B cell (primary cell): ENCODE data around the gene DUXB. TPM values are rescaled to one million over a fixed set of nuclear protein-coding genes. Genes with fewer than 3 reads are reported as not detected.

Experiments
- ATAC-seq: fragments of 200-7000 bp; cut with Tn5 transposase; one replicate; pipeline ENCODE4 v1.10.0; 2021; ENCODE audit warnings: low read depth, mild to moderate bottlenecking, moderate number of reproducible peaks, moderate library complexity
- CTCF ChIA-PET: fragments of 350-600 bp; sonication (Branson Sonifier 250); formaldehyde crosslinking; loops from one replicate; lab custom pipeline; 2021; ENCODE audit warnings: antibody characterized with exemption, inconsistent platforms; lab: Charles Lee
- POLR2A ChIA-PET: fragments of 350-600 bp; sonication (Branson Sonifier 250); formaldehyde crosslinking; loops from one replicate; lab custom pipeline; 2021; ENCODE audit warnings: antibody characterized with exemption; lab: Charles Lee
- DNase-seq: peaks from one replicate; pipeline ENCODE4 v3.0.0; 2013
- H2AFZ ChIP-seq: 2 replicates; pipeline ENCODE4 v1.6.1; 2012; ENCODE audit warnings: mild to moderate bottlenecking, low read depth, low read length; ENCODE audit not compliant: insufficient read depth, poor library complexity, severe bottlenecking
- H3K27ac ChIP-seq, 2 donors: 1 replicate in 1 of 2; 2 replicates in 1 of 2; pipeline ENCODE4 v1.5.1; 2012 to 2013; ENCODE audit warnings: low read length in 2 of 2, mild to moderate bottlenecking in 2 of 2, moderate library complexity in 1 of 2
- H3K27me3 ChIP-seq, 4 experiments: fragments of 200-600 bp in 1 of 4; sonication (generic) in 1 of 4; replicated peaks in 1 of 4; 1 replicate in 2 of 4; 2 replicates in 2 of 4; pipeline versions ENCODE4 v1.6.1 to v1.7.0; 2013 to 2016; ENCODE audit warnings: low read length in 3 of 4, mild to moderate bottlenecking in 2 of 4, mixed read lengths in 1 of 4, moderate library complexity in 1 of 4; ENCODE audit not compliant: insufficient read depth in 4 of 4, control insufficient read depth in 3 of 4; ENCODE audit errors: control extremely low read depth in 1 of 4
- H3K36me3 ChIP-seq, 2 experiments: replicated peaks in 1 of 2; 1 replicate in 1 of 2; 2 replicates in 1 of 2; pipeline versions ENCODE4 v1.6.1 to v1.7.1; 2013; ENCODE audit warnings: low read length in 1 of 2; ENCODE audit not compliant: insufficient read depth in 2 of 2, control insufficient read depth in 1 of 2; ENCODE audit errors: control extremely low read depth in 1 of 2, extremely low read depth in 1 of 2
- H3K4me1 ChIP-seq, 2 donors: fragments of 200-600 bp in 1 of 2; sonication (generic) in 1 of 2; 1 replicate in 1 of 2; 2 replicates in 1 of 2; pipeline versions ENCODE4 v1.5.1 to v1.6.1; 2013 to 2017; ENCODE audit warnings: low read length in 2 of 2; ENCODE audit not compliant: control insufficient read depth in 2 of 2, insufficient read depth in 2 of 2
- H3K4me2 ChIP-seq: replicated peaks from 2 replicates; pipeline ENCODE3; 2012; ENCODE audit warnings: mild to moderate bottlenecking, low read depth, low read length; ENCODE audit not compliant: poor library complexity, severe bottlenecking
- H3K4me3 ChIP-seq, 5 experiments: fragments of 200-600 bp in 1 of 5; sonication (generic) in 1 of 5; 1 replicate in 3 of 5; 2 replicates in 2 of 5; pipeline versions ENCODE4 v1.5.1 to v1.7.0; 2011 to 2016; ENCODE audit warnings: low read length in 4 of 5, mild to moderate bottlenecking in 4 of 5, low read depth in 2 of 5, control low read depth in 1 of 5, moderate library complexity in 1 of 5; ENCODE audit not compliant: insufficient read depth in 1 of 5; ENCODE audit errors: control extremely low read depth in 1 of 5, extremely low read depth in 1 of 5
- H3K79me2 ChIP-seq: fragments of 200-600 bp; sonication (generic); one replicate; pipeline ENCODE4 v1.6.0; 2016; ENCODE audit warnings: low read length; ENCODE audit not compliant: control insufficient read depth, insufficient read depth
- H3K9ac ChIP-seq: fragments of 200-600 bp; sonication (generic); 2 replicates; pipeline ENCODE4 v1.6.1; 2017; ENCODE audit warnings: mild to moderate bottlenecking, low read length, moderate library complexity
- H3K9me3 ChIP-seq, 3 donors: one replicate each; pipeline versions ENCODE4 v1.6.1 to v1.7.1; 2013; ENCODE audit warnings: low read length in 2 of 3; ENCODE audit not compliant: control insufficient read depth in 2 of 3, insufficient read depth in 1 of 3; ENCODE audit errors: control extremely low read depth in 1 of 3
- H4K20me1 ChIP-seq: 2 replicates; pipeline ENCODE4 v1.6.0; 2012; ENCODE audit warnings: mild to moderate bottlenecking, low read length; ENCODE audit not compliant: insufficient read depth, control insufficient read depth, poor library complexity, severe bottlenecking
- H3K27ac Mint-ChIP-seq: one replicate; pipeline ENCODE4 v1.8.0; 2021; ENCODE audit warnings: mixed read lengths
- H3K27me3 Mint-ChIP-seq: one replicate; pipeline ENCODE4 v1.8.0; 2021; ENCODE audit warnings: mixed read lengths
- H3K4me1 Mint-ChIP-seq: one replicate; pipeline ENCODE4 v1.8.0; 2021; ENCODE audit warnings: mixed read lengths
- H3K4me3 Mint-ChIP-seq: one replicate; pipeline ENCODE4 v1.8.0; 2021; ENCODE audit warnings: mixed read lengths
- H3K9me3 Mint-ChIP-seq: one replicate; pipeline ENCODE4 v1.8.0; 2022; ENCODE audit warnings: mixed read lengths; ENCODE audit not compliant: insufficient read depth
- EZH2 ChIP-seq: IDR thresholded peaks from 2 replicates; pipeline ENCODE4 v1.6.1; 2012; ENCODE audit warnings: borderline replicate concordance, low read depth, mild to moderate bottlenecking, moderate library complexity, low read length; ENCODE audit not compliant: insufficient read depth, poor library complexity, severe bottlenecking
- WGBS: methylation state at CpG from one replicate; pipeline ENCODE4 v1.1.5; 2013; ENCODE audit warnings: missing lambda C conversion rate; ENCODE audit not compliant: insufficient coverage; 5-methylcytosine and 5-hydroxymethylcytosine counted together
- intact Hi-C: fragments of 100-400 bp; cut with micrococcal nuclease; formaldehyde crosslinking; loops from one replicate; pipeline ENCODE4 v1.10.0; 2022
- polyA plus RNA-seq: library from polyadenylated mRNA; depleted of rRNA; stranded (reverse); fragments of >200 nt; gene quantifications from 2 replicates; pipeline ENCODE4 v1.2.3, GENCODE V29; 2012
- total RNA-seq, 2 donors: library from RNA; stranded (reverse); fragments of 120-200 nt in 1 of 2; gene quantifications; 1 replicate in 1 of 2; 2 replicates in 1 of 2; pipeline versions ENCODE4 v1.2.3 to v1.2.4, GENCODE V29; 2013 to 2022
- TF ChIP-seq, protein P1 (sequence below): fragments of 200-600 bp; IDR thresholded peaks from one replicate; pipeline ENCODE4 v1.8.0; 2022; ENCODE audit warnings: antibody characterized with exemption, mild to moderate bottlenecking

The DUXB gene
- total and polyA plus RNA-seq, 2 donors (not counting 1 experiment from before 2014, with no cell fraction given), result not detected

DNA sequence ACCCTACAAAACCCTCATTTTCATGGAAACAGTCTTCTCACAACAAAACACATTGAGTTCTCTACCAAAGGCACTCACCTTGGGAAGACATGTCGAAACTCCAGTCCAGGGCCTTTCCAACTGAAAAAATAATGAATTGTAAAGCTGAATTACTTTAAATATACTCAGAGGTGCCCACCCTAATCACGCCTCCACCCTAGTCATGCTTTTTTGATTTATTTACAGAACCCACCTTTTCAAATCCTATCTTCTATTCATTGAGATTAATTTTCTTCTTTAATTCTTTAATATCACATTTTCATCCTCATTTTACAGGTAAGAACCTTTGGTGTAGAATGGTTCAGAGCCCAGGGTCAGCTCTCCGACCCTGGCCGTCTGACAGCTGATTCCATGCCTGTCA, 24.4 kb downstream of the DUXB start, which contains the start of gene CPHXL2:
Gene CPHXL2, minus strand, starts transcription at position 101 of the 400 bp plus-strand sequence. Its CDS starts 10 bp downstream, at position 91.
- no peak within 1 kb of the TSS for H3K27ac Mint-ChIP-seq
- TF ChIP-seq EZH2, result no peak
- TF ChIP-seq, protein P1, sequence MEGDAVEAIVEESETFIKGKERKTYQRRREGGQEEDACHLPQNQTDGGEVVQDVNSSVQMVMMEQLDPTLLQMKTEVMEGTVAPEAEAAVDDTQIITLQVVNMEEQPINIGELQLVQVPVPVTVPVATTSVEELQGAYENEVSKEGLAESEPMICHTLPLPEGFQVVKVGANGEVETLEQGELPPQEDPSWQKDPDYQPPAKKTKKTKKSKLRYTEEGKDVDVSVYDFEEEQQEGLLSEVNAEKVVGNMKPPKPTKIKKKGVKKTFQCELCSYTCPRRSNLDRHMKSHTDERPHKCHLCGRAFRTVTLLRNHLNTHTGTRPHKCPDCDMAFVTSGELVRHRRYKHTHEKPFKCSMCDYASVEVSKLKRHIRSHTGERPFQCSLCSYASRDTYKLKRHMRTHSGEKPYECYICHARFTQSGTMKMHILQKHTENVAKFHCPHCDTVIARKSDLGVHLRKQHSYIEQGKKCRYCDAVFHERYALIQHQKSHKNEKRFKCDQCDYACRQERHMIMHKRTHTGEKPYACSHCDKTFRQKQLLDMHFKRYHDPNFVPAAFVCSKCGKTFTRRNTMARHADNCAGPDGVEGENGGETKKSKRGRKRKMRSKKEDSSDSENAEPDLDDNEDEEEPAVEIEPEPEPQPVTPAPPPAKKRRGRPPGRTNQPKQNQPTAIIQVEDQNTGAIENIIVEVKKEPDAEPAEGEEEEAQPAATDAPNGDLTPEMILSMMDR, result no peak
- no peaks in the 10 kb centered on the region for H3K9me3 Mint-ChIP-seq
- Histone ChIP-seq H3K9ac (no peak within 1 kb of the TSS), H3K9me3 (no peaks in the 10 kb centered on the region), H3K4me3 (no peak within 1 kb of the TSS), H3K27ac (no peak within 1 kb of the TSS), H3K79me2 (no peaks in the 10 kb centered on the region), H3K36me3 (no peaks in the 10 kb centered on the region), H3K27me3 (no peaks in the 10 kb centered on the region), H2AFZ (no peak within 1 kb of the TSS), H3K4me1 (no peaks in the 10 kb centered on the region), H4K20me1 (no peaks in the 10 kb centered on the region), H3K4me2 (no peak within 1 kb of the TSS)
- no CpG with 5 or more reads among the region's 4 CpGs for WGBS
- CTCF ChIA-PET, result interaction anchor here (1.0 kb wide), 1 partner anchor 1495 kb away, joined by 3 read pairs; no protein-coding TSS in a partner anchor
- no peaks in the 10 kb centered on the region for H3K27me3 Mint-ChIP-seq
- H3K4me3 Mint-ChIP-seq, result no peak within 1 kb of the TSS
- POLR2A ChIA-PET, result no interaction called here
- H3K4me1 Mint-ChIP-seq, result no peaks in the 10 kb centered on the region
- intact Hi-C loops, result no loop called here
- no peak for ATAC-seq
- no peak for DNase-seq

DNA sequence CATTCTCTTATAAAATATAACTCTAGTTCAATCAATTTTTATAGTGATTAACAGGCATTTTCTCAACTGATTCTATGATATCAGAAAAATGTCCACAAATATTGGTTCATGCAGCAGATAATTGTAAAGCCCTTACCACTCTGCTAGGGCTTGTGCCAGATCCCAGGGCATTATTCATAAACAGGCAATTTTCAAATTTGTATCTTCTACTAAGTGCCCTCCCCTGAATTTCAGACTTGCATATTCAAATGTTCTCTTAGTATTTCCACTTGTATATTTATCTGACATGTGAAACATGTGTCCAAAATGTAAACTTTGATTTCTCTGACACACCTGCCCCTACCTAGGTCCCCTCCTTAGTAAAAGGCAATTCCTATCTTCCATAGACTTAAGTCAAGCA, 33.8 kb downstream of the DUXB start:
- H4K20me1 ChIP-seq, result no peaks in the 10 kb centered on the region
- ChIA-PET CTCF (no interaction called here), POLR2A (interaction anchor here (0.7 kb wide), 1 partner anchor 73 kb away, joined by 3 read pairs; no protein-coding TSS in a partner anchor)
- no peaks in the 10 kb centered on the region for H3K79me2 ChIP-seq
- no peaks in the 10 kb centered on the region for H3K9me3 ChIP-seq
- DNase-seq (no peak), ATAC-seq (no peak)
- H3K4me1 Mint-ChIP-seq, result no peaks in the 10 kb centered on the region
- no peaks in the 10 kb centered on the region for H3K9me3 Mint-ChIP-seq
- H3K4me2 ChIP-seq, result no peak overlapping the region
- no peak overlapping the region for H2AFZ ChIP-seq
- no peaks in the 10 kb centered on the region for H3K36me3 ChIP-seq
- H3K4me3 ChIP-seq, result no peak overlapping the region
- H3K4me3 Mint-ChIP-seq, result no peak overlapping the region
- TF ChIP-seq EZH2, result no peak
- TF ChIP-seq, protein P1, result no peak
- H3K27me3 ChIP-seq, result no peaks in the 10 kb centered on the region
- no peak overlapping the region for H3K27ac Mint-ChIP-seq
- H3K9ac ChIP-seq, result no peak overlapping the region
- H3K4me1 ChIP-seq, result no peaks in the 10 kb centered on the region
- H3K27ac ChIP-seq, result no peak overlapping the region
- intact Hi-C loops, result no loop called here
- no peaks in the 10 kb centered on the region for H3K27me3 Mint-ChIP-seq
